ENCODE data around the gene UBE3D. TPM values are rescaled to one million over a fixed set of nuclear protein-coding genes. Genes with fewer than 3 reads are reported as not detected.

The UBE3D gene
- total RNA-seq, 2 experiments from 2014 or later, result 6.7 to 7.6 TPM

GRCh38 chr6:82963191-82963925 is 102.3 kb downstream of the UBE3D start:
- Mint-ChIP-seq H3K27ac (no peak overlapping the region), H3K4me1 (ENCODE audit: low read depth) (no peaks in the 10 kb centered on the region), H3K36me3 (ENCODE audit: low read depth) (peaks cover 3% of the 10 kb centered on the region), H3K9me3 (no peaks in the 10 kb centered on the region), H3K4me3 (no peak overlapping the region), H3K27me3 (no peaks in the 10 kb centered on the region)
- TF ChIP-seq, protein P1, sequence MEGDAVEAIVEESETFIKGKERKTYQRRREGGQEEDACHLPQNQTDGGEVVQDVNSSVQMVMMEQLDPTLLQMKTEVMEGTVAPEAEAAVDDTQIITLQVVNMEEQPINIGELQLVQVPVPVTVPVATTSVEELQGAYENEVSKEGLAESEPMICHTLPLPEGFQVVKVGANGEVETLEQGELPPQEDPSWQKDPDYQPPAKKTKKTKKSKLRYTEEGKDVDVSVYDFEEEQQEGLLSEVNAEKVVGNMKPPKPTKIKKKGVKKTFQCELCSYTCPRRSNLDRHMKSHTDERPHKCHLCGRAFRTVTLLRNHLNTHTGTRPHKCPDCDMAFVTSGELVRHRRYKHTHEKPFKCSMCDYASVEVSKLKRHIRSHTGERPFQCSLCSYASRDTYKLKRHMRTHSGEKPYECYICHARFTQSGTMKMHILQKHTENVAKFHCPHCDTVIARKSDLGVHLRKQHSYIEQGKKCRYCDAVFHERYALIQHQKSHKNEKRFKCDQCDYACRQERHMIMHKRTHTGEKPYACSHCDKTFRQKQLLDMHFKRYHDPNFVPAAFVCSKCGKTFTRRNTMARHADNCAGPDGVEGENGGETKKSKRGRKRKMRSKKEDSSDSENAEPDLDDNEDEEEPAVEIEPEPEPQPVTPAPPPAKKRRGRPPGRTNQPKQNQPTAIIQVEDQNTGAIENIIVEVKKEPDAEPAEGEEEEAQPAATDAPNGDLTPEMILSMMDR (IDR thresholded peaks at IDR 0.05), result no peak
- intact Hi-C loops (cut with micrococcal nuclease), result no loop called here
- DNase-seq, result no peak
- CTCF ChIA-PET, result no interaction called here
- no peak for ATAC-seq
- POLR2A ChIA-PET, result no interaction called here

DNA sequence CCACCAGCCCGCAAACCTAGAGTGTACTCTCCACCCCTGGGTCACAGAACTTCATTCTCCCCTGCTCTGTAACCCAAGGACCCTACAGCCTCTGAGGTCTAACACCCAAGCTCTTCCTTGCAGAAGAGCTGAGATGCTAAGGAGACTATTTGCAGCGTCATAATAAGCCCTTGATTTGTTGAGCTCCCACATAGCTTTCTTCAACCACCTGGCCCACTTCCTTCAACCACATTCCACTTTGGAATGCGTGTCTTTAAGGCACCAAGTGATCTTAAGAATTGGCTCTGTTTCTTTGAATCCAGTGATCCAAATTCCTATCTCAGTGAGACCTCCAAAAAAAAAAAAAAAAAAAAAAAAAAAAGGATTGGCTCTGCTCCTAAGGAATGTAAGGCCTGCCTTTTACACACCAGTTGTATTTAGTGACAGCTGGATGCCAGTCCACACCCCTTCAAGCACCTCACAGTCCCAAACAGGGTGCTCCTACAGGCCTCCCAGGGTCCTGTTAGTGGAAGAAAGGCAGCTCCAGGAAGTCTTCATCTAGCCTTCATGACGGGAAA is 106.2 kb downstream of the UBE3D start:
- Mint-ChIP-seq H3K4me3 (no peak overlapping the region), H3K9me3 (no peaks in the 10 kb centered on the region), H3K36me3 (ENCODE audit: low read depth) (peaks cover 22% of the 10 kb centered on the region), H3K4me1 (ENCODE audit: low read depth) (no peaks in the 10 kb centered on the region), H3K27ac (no peak overlapping the region), H3K27me3 (no peaks in the 10 kb centered on the region)
- CTCF ChIA-PET, result no interaction called here
- POLR2A ChIA-PET, result no interaction called here
- no peak for ATAC-seq
- DNase-seq, result no peak
- intact Hi-C loops (cut with micrococcal nuclease), result no loop called here
- TF ChIP-seq, protein P1 (IDR thresholded peaks at IDR 0.05), result no peak

GRCh38 chr6:82958551-82958950 is 107.1 kb downstream of the UBE3D start:
- no peak for DNase-seq
- CTCF ChIA-PET, result no interaction called here
- Mint-ChIP-seq H3K36me3 (ENCODE audit: low read depth) (peaks cover 28% of the 10 kb centered on the region), H3K4me3 (no peak overlapping the region), H3K9me3 (no peaks in the 10 kb centered on the region), H3K27me3 (no peaks in the 10 kb centered on the region), H3K4me1 (ENCODE audit: low read depth) (no peaks in the 10 kb centered on the region), H3K27ac (no peak overlapping the region)
- POLR2A ChIA-PET, result no interaction called here
- no peak for ATAC-seq
- intact Hi-C loops (cut with micrococcal nuclease), result no loop called here
- TF ChIP-seq, protein P1 (IDR thresholded peaks at IDR 0.05), result no peak

- DNase-seq, result no peak
- CTCF ChIA-PET, result no interaction called here
- ATAC-seq, result no peak
- no peak overlapping the region for H3K4me3 Mint-ChIP-seq
- TF ChIP-seq, protein P1 (IDR thresholded peaks at IDR 0.05), result no peak
- no peak overlapping the region for H3K27ac Mint-ChIP-seq
- H3K36me3 Mint-ChIP-seq (ENCODE audit: low read depth), result peaks cover 32% of the 10 kb centered on the region
- H3K9me3 Mint-ChIP-seq, result no peaks in the 10 kb centered on the region
- no peaks in the 10 kb centered on the region for H3K4me1 Mint-ChIP-seq (ENCODE audit: low read depth)
- POLR2A ChIA-PET, result no interaction called here
- H3K27me3 Mint-ChIP-seq, result no peaks in the 10 kb centered on the region
- intact Hi-C loops (cut with micrococcal nuclease), result no loop called here
Observed at GRCh38 chr6:82957868-82958245, 107.8 kb downstream of the UBE3D start.

GRCh38 chr6:82957171-82957867 is 108.3 kb downstream of the UBE3D start:
- no peaks in the 10 kb centered on the region for H3K9me3 Mint-ChIP-seq
- no peak overlapping the region for H3K27ac Mint-ChIP-seq
- ChIA-PET POLR2A (no interaction called here), CTCF (no interaction called here)
- DNase-seq (no peak), ATAC-seq (no peak)
- no peak overlapping the region for H3K4me3 Mint-ChIP-seq
- intact Hi-C loops (cut with micrococcal nuclease), result no loop called here
- H3K36me3 Mint-ChIP-seq (ENCODE audit: low read depth), result peaks cover 34% of the 10 kb centered on the region
- TF ChIP-seq, protein P1 (IDR thresholded peaks at IDR 0.05), result no peak
- no peaks in the 10 kb centered on the region for H3K4me1 Mint-ChIP-seq (ENCODE audit: low read depth)
- H3K27me3 Mint-ChIP-seq, result no peaks in the 10 kb centered on the region
